Choroid plexus epithelial cell (primary cell): ENCODE measurements around the gene REPS1.

Source experiments
- DNase-seq: peaks from one replicate; pipeline ENCODE4 v3.0.0-alpha.2; 2010; ENCODE audit warnings: low read depth
- H3K4me3 ChIP-seq: 2 replicates; pipeline ENCODE4 v1.5.1; 2011; ENCODE audit warnings: low read depth, mild to moderate bottlenecking, control low read depth, low read length, moderate library complexity
- TF ChIP-seq, protein P1 (sequence below): conservative IDR thresholded peaks from 2 replicates; pipeline ENCODE4 v1.5.1; 2011; ENCODE audit warnings: low read depth, mild to moderate bottlenecking, control low read depth, inconsistent platforms, low read length, moderate library complexity

REPS1 gene

DNA sequence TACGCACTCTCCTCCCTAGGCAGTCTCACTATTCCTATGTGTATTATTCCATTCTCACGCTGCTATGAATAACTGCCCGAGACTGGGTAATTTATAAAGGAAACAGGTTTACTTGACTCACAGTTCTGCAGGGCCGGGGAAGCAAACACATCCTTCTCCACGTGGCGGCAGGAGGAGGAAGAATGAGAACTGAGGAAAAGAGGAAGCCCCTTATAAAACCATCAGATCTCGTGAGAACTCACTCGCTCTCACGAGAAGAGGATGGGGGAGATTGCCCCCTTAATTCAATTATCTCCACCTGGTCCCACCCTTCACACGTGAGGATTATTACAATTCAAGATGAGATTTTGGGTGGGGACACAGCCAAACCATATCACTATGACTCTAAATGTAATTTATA, 130.3 kb downstream of the REPS1 start:
- no peak for DNase-seq
- no peak overlapping the region for H3K4me3 ChIP-seq
- TF ChIP-seq, protein P1, sequence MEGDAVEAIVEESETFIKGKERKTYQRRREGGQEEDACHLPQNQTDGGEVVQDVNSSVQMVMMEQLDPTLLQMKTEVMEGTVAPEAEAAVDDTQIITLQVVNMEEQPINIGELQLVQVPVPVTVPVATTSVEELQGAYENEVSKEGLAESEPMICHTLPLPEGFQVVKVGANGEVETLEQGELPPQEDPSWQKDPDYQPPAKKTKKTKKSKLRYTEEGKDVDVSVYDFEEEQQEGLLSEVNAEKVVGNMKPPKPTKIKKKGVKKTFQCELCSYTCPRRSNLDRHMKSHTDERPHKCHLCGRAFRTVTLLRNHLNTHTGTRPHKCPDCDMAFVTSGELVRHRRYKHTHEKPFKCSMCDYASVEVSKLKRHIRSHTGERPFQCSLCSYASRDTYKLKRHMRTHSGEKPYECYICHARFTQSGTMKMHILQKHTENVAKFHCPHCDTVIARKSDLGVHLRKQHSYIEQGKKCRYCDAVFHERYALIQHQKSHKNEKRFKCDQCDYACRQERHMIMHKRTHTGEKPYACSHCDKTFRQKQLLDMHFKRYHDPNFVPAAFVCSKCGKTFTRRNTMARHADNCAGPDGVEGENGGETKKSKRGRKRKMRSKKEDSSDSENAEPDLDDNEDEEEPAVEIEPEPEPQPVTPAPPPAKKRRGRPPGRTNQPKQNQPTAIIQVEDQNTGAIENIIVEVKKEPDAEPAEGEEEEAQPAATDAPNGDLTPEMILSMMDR, result no peak

DNA sequence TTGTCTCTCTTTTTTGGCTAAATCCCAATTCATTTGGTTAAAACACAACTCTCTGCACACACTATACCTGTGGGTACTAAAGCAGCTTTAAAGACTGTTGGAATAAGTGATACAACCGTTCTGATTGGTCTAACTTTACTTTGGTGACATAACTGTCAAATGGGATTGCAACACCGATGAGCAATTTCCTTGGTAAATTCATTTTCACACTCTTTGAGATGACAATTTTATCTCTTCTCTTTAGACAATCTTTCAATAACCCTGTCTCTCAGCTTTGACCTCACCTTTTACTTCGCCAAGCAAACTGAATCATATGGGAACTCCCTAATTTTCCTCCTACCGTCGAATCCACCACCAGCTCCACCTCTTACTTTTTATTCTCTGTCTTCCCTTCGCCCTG, 131.4 kb downstream of the REPS1 start:
- no peak for DNase-seq
- TF ChIP-seq, protein P1, result no peak

More for the DNA sequence above, 131.4 kb downstream of the REPS1 start:
- no peak overlapping the region for H3K4me3 ChIP-seq
